GM18526 (cell line): ENCODE results near the gene GPC4.

ENCODE experiments used
- POLR2A ChIP-seq: IDR thresholded peaks from 3 replicates; pipeline ENCODE4 v1.6.1; 2011; ENCODE audit not compliant: insufficient read length; ENCODE audit errors: extremely low read depth

GPC4 gene

DNA sequence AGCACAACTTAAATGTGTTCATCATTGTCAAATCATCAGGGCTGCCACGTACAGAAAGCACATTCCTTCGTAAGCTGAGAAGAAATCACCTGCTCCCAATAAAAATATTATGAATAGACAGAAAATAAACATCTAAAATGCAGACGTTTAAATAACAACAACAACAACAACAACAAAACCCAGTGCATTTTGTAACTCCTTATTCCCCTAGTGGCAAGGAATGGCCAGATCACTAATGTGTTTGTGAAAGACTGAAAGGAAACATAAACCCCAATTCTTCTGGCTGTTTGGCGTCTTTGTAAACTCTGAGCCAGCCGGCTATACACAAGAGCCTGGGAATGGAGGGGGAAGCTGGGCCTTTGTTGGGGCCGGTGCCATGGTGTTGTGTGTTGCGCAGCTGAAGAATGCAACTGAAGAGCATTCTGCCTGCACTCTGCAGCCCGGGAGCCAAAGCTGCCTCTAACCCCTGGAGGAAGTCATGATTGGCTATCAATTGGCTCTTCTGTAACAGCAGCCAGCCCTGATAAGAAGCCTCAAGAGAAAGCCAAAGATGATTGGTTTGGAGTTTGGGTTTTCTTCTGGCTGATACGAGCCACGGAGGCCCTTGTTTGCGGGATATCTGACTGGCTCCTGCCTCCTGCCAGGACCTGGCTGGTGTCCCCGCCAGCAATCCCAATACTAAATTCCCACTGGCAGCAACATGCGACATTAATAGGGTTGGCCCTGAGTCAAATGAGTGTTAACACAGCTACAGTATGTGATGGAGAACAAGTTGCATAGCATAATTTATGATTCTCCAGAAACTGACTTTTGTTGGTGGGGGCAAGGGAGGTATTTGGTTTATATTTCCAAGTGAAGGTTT lies 107.4 kb downstream of the GPC4 start:
- no peak for TF ChIP-seq POLR2A

DNA sequence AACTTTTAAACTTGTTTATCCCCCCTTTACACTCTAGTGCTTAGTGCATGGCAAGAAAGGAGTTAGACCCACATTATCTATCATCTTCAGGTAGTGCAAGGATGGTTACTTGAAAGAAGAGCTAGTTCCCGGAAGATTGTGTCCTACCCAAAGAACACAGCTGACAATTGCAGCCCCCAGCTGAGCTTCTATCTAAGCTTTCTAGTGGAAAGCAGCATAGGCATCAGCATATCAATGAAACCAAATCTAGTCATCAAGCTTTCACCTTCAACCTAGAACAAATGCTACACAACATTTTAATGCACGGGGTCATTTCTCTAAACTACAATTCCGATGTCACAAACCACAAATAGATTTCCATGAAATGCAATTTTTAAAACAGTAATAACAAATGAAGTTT lies 108.2 kb downstream of the GPC4 start:
- no peak for TF ChIP-seq POLR2A

DNA sequence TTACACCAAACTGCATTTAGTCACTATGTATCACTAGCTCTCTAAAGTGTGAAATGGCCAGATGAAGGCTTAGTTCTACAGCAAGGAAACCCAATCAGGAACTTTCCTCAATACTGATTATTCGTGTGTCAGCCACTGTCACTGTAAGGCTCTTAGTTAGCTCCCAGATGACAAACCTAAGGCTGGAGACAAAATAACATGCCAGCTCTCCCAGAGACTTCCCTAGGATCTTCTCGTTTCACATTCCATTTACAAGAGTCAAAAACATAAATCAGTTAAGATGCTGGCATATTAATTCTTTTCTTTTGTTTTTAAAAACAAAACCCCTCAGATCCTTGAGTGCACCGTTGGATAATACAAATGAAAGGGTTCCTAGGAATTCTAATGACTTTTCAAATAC lies 109.0 kb downstream of the GPC4 start:
- no peak for TF ChIP-seq POLR2A

DNA sequence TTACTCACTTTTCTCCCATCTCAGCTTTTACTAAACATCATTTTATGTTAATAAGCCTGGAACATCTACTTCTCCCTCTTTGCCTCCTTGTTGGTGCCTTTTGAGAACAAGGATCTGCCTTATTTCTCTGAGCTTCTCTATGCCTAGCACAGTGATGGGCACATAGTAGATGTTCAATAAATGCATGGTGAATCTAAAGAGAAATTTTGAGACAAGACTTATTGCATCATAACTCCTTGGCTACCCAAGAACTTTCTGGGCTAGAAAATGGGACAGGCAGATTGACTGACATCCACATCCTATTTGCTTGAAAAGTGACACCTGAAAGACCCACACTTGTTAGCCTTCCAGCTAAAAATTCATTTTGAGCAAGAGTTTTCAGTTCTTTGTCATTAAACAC lies 109.9 kb downstream of the GPC4 start:
- TF ChIP-seq POLR2A, result no peak

DNA sequence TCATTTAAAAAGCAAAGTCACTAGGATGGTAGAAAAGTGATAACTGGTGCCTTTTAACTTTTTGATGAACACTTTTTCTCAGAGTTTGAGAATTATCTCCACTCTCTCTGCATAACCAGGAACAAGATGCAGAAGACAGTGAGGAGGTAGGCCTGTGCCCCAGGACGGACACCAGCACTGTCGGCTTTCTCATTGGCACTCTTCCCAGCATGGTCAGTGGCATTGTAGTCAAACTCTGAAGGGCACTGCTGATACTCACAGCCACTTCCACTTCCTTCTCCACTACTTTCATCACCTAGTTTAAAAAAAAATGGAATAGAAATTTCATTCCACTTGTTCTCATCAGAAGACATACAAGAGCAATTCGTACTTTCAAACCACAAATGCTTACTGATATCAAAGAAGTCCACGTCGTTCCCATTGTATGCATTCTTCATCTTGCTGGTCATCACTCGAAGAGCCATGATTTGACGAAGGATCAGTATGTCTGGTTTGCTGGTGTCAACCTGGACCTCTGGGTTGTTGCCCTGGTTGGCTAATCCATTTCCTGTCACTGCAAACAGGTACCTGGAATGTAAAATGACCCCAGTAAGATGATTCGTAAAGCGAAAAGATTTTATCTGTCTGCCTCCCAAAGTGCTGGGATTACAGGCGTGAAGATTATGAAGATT lies 112.4 kb downstream of the GPC4 start:
- TF ChIP-seq POLR2A, result no peak

DNA sequence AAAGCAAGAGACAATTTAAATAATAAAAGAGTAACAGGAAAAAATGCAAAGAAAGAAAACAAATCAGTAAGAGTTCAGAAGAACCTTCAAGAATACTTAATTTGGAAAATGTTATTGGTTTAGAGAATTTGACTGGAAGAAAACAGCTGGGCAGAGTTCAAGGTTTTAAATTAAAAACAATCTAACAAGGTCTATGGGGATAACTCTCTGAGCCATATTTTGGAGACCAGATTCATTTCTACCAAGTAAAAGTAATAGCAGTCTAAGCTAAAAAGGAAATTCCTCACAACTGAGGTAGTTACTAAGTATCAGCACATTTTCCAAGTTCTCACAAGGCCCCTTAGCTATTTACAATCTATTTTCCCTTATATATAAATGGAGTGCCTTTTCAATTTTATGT lies 114.7 kb downstream of the GPC4 start:
- no peak for TF ChIP-seq POLR2A

DNA sequence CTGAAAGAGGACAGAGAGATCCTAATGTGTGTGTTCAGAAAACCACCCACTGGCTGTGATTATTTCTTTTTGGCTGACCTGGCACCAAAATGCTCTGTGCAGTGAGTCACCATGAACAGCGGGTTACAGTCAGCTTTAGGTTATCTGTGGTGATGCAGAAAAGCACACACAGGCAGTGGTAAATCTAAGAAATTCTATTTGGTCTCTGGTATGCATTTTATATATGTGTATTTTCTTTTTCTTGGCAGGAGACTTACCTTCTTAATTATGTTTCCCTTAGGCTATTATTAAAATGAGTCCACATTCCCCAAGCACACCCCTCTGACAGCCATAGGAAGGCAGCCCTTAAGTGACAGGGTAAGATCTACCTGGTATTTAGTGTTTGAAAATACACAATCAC lies 118.0 kb downstream of the GPC4 start:
- TF ChIP-seq POLR2A, result no peak

DNA sequence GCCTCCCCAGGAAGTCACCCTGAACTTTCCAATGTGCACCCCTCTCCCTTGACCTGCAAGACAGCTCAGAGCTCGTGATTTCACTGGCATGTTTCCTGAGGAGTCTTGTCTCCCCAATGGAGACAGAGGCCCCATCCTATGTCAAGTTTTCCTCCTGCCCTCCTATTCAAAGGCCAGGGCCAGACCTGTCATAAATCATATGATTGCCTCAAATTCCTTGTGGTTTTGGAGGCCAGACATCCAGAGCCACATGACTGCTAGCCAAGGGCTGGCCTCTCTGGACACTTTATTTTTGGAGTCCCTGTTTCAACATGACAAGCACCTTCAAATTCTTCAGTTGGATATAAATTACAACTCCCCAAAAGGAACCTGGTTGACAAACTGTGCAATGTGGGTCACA lies 121.2 kb downstream of the GPC4 start:
- no peak for TF ChIP-seq POLR2A

DNA sequence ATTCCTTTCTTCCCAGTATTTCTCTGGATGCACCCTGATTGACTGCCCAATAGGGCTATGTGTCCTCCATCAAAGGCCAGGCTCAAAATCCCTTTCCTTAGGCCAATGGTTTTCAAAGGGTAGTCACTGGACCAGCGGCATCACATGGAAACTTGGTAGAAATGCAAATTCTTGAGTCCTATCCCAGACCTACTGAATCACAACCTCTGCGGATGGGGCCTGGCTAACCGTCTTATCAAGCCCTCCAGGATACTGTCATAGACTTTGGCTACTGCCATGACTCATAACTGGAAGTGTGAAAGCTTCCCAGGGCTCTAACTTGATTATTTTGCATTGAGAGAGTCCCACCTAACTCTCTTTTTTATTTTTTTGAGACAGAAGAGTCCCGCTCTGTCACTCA lies 125.2 kb downstream of the GPC4 start:
- no peak for TF ChIP-seq POLR2A

DNA sequence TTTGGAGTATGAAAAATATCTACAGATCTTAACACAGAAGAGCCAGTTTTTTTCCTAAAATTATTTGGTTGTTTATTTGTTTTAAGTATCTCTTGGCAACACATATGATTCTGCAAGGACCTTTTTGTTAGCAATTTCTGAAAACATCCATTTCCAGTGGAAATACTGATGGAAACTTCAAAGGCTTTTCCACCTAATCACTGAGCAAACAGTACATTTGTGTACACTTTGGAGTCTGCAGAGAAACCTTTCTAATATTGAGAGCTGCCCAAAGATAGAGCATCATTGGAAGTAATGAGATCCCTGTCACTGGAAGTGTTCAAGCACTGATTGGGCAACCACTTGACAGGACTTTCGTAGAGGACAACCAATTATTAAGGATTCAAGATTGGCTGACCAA lies 127.4 kb downstream of the GPC4 start:
- no peak for TF ChIP-seq POLR2A

DNA sequence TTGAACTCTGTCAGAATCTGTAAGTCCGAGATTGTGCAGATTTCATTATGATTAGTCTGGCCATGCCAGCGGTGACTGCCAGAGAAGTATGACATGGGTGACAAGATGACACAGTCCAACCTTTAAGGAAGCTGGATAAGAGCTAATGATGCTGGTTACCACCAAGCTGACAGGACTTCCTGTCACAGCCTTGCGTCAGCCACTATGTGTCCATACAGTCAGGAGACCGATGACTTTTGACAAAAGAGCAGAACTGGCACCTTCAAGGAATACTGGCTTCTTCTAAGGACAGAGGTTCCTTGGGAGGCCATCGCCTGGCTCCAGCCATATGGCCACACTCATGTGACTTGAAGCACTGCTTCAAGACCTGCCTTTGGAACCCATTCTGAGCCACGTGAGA lies 129.9 kb downstream of the GPC4 start:
- no peak for TF ChIP-seq POLR2A

DNA sequence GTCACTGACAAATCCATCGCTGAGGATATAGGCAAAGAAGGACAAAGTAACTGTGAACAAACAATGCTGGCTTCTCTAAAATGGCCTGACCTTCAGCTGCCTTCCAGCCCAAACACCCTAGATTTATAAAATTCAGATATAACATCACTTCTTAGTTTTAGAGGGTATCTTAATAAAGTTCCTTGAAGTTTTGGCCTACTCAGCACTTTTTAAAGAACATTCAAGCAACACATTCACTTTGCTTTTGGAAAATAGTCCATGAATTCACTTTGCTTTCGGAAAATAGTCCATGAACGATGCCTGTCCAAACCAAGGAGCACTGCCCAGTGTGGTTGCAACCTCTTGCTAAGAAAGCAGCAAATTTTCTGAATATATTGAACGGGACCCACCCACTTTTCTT lies 142.1 kb downstream of the GPC4 start:
- no peak for TF ChIP-seq POLR2A

DNA sequence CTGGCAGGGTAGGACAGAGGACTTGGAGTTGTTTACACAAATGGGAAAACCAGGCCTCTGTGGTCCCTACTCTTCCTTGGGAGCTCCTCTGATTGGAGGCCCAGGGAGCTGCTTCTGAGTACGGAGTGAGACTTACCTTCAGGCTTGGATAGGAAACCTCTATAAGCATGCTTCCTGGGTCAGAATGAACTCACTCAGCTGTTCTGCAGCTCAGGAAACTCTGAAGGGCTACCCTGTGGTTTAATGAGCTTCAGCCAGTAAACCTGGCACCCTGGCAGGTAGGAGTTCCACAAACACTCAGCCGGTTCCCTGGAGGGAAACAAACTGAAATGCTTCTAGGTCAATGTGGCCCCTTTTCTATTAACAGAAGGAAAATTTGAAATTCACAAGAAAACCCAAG lies 146.1 kb downstream of the GPC4 start:
- no peak for TF ChIP-seq POLR2A

DNA sequence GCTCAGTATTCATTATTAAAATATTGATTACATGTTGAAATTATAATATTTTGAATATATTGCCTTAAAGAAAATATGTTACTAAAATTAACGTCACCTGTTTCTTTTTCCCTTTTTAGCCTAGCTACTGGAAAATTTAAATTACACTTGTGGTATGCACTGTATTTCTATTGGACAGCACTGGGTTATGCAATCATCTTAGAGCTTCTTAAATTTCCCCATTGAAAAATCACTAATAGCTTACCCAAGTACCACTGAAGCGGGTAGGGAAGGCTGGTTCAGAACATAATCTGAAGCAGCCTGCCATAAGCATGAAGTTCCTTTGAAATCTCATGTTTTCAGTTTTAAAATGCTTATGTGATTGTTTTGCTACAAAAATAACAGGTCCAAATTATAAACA lies 147.7 kb downstream of the GPC4 start:
- no peak for TF ChIP-seq POLR2A

DNA sequence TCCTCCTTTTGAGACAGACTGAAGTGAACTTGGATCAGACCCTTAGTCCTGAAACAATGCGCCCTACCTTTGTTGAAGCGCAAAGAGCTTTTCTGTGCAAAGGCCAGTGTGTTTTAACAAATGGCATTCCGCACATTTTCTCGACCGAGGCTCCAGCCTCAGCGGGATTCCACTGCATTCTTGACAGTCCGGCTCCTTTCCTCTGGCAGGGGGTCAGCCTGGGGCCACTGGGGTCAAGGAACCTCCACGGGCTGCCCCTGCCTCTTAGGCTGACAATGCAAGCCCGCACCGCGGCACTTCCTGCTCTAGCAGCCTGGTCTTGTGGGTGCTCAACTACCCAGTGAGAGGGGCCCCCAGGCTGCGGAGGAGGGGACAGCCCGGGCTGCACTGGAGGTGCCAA lies 150.0 kb downstream of the GPC4 start:
- no peak for TF ChIP-seq POLR2A

DNA sequence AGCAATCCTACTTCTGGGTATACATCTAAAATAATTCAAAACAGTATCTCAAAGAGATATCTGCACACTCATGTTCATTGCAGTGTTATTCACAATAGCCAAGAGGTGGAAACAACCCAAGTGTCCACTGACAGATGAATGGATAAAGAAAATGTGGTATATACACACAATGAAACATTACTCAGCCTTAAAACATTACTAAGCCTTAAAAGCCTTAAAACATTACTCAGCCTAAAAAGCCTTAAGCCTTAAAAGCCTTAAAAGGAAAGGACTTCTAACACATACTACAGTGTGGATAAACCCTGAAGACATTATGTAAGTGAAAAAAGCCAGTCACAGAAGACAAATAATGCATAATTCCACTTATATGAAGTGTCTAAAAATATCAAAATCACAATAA lies 156.8 kb downstream of the GPC4 start:
- TF ChIP-seq POLR2A, result no peak

DNA sequence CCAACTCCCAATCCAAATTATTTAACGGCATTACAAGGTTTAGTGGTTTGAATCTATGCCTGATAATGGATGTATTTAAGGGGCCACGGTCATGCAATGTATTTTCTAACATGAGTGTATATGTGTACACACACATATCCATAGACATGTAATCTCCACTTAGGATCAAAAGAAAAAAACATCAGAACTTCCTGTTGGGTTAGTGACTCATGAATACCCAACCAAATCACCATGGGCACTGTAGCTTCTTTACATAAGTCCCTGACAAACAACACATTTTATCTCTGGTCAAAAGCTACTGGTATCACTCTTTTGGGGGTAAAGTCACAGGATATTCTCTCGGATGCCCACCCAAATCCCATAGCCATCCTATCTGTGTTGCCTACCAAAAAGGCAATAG lies 160.6 kb downstream of the GPC4 start:
- TF ChIP-seq POLR2A, result no peak
